Thyroid gland (tissue), 4 donors: ENCODE data around the gene PIGQ. TPM values are rescaled to one million over a fixed set of nuclear protein-coding genes. Genes with fewer than 3 reads are reported as not detected.

Source experiments
- DNase-seq, 2 donors: peaks; one replicate each; pipeline ENCODE4 v3.0.0-alpha.2; 2019
- H3K27ac ChIP-seq, 3 donors: fragments of 200-600 bp; sonication (generic); 1 replicate in 2 of 3; 2 replicates in 1 of 3; pipeline ENCODE4 v1.5.1; 2016 to 2019; ENCODE audit warnings: mild to moderate bottlenecking in 1 of 3, moderate library complexity in 1 of 3
- H3K27me3 ChIP-seq: fragments of 200-600 bp; sonication (generic); one replicate; pipeline ENCODE4 v1.5.1; 2019
- H3K36me3 ChIP-seq, 2 donors: fragments of 200-600 bp; sonication (generic); one replicate each; pipeline ENCODE4 v1.5.1; 2016 to 2019
- H3K4me1 ChIP-seq, 2 donors: fragments of 200-600 bp; sonication (generic); one replicate each; pipeline ENCODE4 v1.5.1; 2017 to 2019
- H3K4me3 ChIP-seq, 3 donors: fragments of 200-600 bp; sonication (generic); replicated peaks in 1 of 3; 1 replicate in 2 of 3; 2 replicates in 1 of 3; pipeline ENCODE4 v1.5.1; 2016; ENCODE audit warnings: mild to moderate bottlenecking in 1 of 3
- H3K9me3 ChIP-seq: fragments of 200-600 bp; sonication (generic); one replicate; pipeline ENCODE4 v1.5.1; 2017
- POLR2A ChIP-seq, 2 donors: fragments of 450-650 bp; IDR thresholded peaks; one replicate each; pipeline ENCODE4 v1.6.1; 2017; ENCODE audit warnings: antibody characterized with exemption in 2 of 2, mild to moderate bottlenecking in 2 of 2, moderate library complexity in 1 of 2
- WGBS, 2 donors: methylation state at CpG; one replicate each; pipeline ENCODE4 v1.1.5; 2017; 5-methylcytosine and 5-hydroxymethylcytosine counted together
- intact Hi-C: fragments of 100-400 bp; cut with DNase I; formaldehyde crosslinking; loops from one replicate; pipeline ENCODE4 v1.15.1; 2023
- total RNA-seq, 4 donors: library from RNA; depleted of rRNA; stranded (reverse); fragments of >200 nt; gene quantifications; one replicate each; pipeline ENCODE4 v1.2.3, GENCODE V29; 2016
- TF ChIP-seq, protein P1 (sequence below), 6 experiments: fragments of 200-600 bp in 3 of 6; fragments of 450-650 bp in 3 of 6; sonication (generic) in 3 of 6; IDR thresholded peaks; one replicate each; pipeline ENCODE4 v1.5.1; 2016 to 2019; ENCODE audit warnings: antibody characterized with exemption in 6 of 6, mild to moderate bottlenecking in 2 of 6, inconsistent platforms in 1 of 6, moderate library complexity in 1 of 6

Gene PIGQ
- total RNA-seq, 4 donors from 2014 or later, result 69.6 to 125 (median 108) TPM

- no peak overlapping the region for H3K27ac ChIP-seq
- no peaks in the 10 kb centered on the region for H3K4me1 ChIP-seq
- H3K4me3 ChIP-seq, result no peak overlapping the region
- no peaks in the 10 kb centered on the region for H3K27me3 ChIP-seq
- intact Hi-C loops, result no loop called here
- TF ChIP-seq, protein P1, sequence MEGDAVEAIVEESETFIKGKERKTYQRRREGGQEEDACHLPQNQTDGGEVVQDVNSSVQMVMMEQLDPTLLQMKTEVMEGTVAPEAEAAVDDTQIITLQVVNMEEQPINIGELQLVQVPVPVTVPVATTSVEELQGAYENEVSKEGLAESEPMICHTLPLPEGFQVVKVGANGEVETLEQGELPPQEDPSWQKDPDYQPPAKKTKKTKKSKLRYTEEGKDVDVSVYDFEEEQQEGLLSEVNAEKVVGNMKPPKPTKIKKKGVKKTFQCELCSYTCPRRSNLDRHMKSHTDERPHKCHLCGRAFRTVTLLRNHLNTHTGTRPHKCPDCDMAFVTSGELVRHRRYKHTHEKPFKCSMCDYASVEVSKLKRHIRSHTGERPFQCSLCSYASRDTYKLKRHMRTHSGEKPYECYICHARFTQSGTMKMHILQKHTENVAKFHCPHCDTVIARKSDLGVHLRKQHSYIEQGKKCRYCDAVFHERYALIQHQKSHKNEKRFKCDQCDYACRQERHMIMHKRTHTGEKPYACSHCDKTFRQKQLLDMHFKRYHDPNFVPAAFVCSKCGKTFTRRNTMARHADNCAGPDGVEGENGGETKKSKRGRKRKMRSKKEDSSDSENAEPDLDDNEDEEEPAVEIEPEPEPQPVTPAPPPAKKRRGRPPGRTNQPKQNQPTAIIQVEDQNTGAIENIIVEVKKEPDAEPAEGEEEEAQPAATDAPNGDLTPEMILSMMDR (IDR thresholded peaks at IDR 0.05), result no peak
- no peak for TF ChIP-seq POLR2A (IDR thresholded peaks at IDR 0.05)
- 88 to 91% methylated on average over 2 to 5 of the region's 21 CpGs for WGBS, 2 donors
- no peaks in the 10 kb centered on the region for H3K9me3 ChIP-seq
- peaks cover 15 to 23% of the 10 kb centered on the region in 2 donors for H3K36me3 ChIP-seq
- DNase-seq, result no peak
Measured at GRCh38 chr16:576197-576822, 6.5 kb downstream of the PIGQ start.

DNA sequence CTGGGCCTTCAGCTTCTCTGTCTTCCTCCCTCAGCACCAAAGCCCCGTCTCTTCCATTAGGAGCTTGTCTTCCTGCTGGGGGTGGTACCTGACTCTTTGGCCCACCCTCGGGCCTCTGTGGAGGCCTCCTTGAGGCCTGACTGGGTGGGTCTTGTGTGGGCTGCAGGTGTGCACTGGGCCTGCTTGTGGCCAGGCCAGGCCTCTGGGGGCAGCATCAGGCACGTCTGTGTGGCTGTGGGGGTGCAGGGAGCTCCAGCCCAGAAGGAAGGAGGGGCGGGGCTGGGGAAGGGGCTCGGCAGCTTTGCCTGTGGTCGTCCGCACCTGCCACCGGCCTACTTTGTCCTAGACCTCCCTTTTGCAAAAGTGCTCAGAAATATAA lies 7.0 kb downstream of the PIGQ start:
- Histone ChIP-seq H3K9me3 (no peaks in the 10 kb centered on the region), H3K27me3 (no peaks in the 10 kb centered on the region), H3K4me3 (no peak overlapping the region), H3K36me3 (peaks cover 15 to 23% of the 10 kb centered on the region in 2 donors), H3K4me1 (no peaks in the 10 kb centered on the region), H3K27ac (no peak overlapping the region)
- intact Hi-C loops, result no loop called here
- 84 to 85% methylated on average over 7 to 8 of the region's 8 CpGs for WGBS, 2 donors
- TF ChIP-seq POLR2A (IDR thresholded peaks at IDR 0.05), result no peak
- TF ChIP-seq, protein P1 (IDR thresholded peaks at IDR 0.05), result no peak
- no peak for DNase-seq

- no peaks in the 10 kb centered on the region for H3K4me1 ChIP-seq
- no peaks in the 10 kb centered on the region for H3K9me3 ChIP-seq
- 91% methylated on average over 7 of the region's 13 CpGs; no CpG with 5 or more reads in 1 of the 2 donors for WGBS, 2 donors
- no peaks in the 10 kb centered on the region for H3K27me3 ChIP-seq
- peaks cover 15 to 23% of the 10 kb centered on the region in 2 donors for H3K36me3 ChIP-seq
- no peak overlapping the region for H3K4me3 ChIP-seq
- intact Hi-C loops, result no loop called here
- no peak overlapping the region for H3K27ac ChIP-seq
- TF ChIP-seq POLR2A (IDR thresholded peaks at IDR 0.05), result no peak
- TF ChIP-seq, protein P1 (IDR thresholded peaks at IDR 0.05), result no peak
- no peak for DNase-seq
Measured at GRCh38 chr16:577796-578195, 8.0 kb downstream of the PIGQ start.

GRCh38 chr16:578232-578869 lies 8.6 kb downstream of the PIGQ start:
- Histone ChIP-seq H3K36me3 (peaks cover 15 to 23% of the 10 kb centered on the region in 2 donors), H3K9me3 (no peaks in the 10 kb centered on the region), H3K4me3 (no peak overlapping the region), H3K4me1 (no peaks in the 10 kb centered on the region), H3K27me3 (no peaks in the 10 kb centered on the region), H3K27ac (no peak overlapping the region)
- TF ChIP-seq POLR2A (IDR thresholded peaks at IDR 0.05), result no peak
- TF ChIP-seq, protein P1 (IDR thresholded peaks at IDR 0.05), result no peak
- intact Hi-C loops, result no loop called here
- WGBS, 2 donors, result 74 to 93% methylated on average over 6 to 8 of the region's 24 CpGs
- no peak for DNase-seq

DNA sequence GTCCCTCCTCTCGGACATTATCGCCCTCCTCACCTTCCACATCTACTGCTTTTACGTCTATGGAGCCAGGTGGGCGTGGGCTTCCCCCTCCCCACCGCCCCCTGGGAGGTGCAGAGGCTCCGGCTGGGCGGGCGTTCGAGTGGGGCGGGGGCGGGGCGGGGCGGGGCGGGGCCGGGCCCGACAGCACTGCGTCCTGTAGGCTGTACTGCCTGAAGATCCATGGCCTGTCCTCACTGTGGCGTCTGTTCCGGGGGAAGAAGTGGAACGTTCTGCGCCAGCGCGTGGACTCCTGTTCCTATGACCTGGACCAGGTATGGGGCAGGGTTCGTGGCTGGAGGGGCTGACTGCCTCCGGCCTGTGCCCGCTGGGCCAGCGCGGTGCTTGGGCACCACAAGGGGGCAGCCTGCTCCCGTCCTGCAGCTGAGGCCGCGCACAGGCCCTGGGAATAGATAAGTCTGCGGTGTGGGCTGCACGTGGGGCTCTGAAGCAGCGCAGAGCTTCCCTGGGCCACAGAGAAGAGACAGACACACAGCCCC lies 9.2 kb downstream of the PIGQ start:
- no peak overlapping the region for H3K4me3 ChIP-seq
- intact Hi-C loops, result no loop called here

More for the DNA sequence above, 9.2 kb downstream of the PIGQ start:
- H3K36me3 ChIP-seq, result peaks cover 15 to 21% of the 10 kb centered on the region in 2 donors
- DNase-seq, result peak; percentile 51 to 65
- H3K27ac ChIP-seq, result no peak overlapping the region
- no peaks in the 10 kb centered on the region for H3K4me1 ChIP-seq
- TF ChIP-seq, protein P1 (IDR thresholded peaks at IDR 0.05), result peak; percentile 20 to 61 (median 36)
- TF ChIP-seq POLR2A (IDR thresholded peaks at IDR 0.05), result no peak
- H3K9me3 ChIP-seq, result no peaks in the 10 kb centered on the region
- H3K27me3 ChIP-seq, result no peaks in the 10 kb centered on the region
- WGBS, 2 donors, result 32 to 84% methylated on average over 5 to 12 of the region's 34 CpGs
